ENCODE results near the gene LMX1B.

The LMX1B gene

DNA sequence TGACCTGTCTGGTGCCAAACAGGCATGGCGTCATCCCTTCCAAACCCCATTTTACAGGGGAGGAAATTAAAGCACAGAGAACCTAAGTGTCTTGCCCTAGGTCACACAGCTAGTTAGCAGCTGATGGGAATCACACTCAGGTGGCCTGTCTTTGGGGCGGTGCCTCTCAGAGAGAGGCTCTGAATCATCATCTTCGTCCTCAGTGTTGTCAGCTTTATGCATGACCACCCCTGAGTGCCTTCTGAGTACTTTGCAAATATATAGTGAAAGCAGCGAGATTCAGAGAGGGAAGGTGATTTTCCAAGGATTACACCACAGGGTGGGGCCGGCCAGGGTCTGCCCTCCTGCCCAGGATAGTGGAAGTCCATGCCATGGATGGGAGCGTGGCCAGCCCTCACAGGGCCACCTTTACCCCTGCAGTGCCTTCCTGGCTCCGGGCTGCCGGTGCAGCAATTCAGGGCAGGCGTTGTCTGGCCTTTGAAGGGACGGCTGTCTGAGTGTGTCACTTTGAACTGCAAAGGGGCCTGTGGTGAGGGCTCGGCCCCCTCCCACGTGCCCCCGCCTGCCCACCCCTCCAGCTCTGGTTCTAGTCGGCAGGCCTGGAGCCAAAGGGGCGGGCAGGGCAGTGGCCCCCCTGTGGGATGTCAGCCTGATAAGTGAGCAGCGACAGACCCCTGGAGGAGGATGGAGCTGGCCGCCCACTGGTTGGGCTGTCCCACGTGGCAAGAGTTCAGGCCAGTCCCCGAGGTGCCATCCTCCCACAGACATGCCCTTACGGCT is 16.9 kb downstream of the LMX1B start:
- DNase-seq (ENCODE audit: low read depth in 4 of 4, low spot score in 1 of 4), result no peak

DNA sequence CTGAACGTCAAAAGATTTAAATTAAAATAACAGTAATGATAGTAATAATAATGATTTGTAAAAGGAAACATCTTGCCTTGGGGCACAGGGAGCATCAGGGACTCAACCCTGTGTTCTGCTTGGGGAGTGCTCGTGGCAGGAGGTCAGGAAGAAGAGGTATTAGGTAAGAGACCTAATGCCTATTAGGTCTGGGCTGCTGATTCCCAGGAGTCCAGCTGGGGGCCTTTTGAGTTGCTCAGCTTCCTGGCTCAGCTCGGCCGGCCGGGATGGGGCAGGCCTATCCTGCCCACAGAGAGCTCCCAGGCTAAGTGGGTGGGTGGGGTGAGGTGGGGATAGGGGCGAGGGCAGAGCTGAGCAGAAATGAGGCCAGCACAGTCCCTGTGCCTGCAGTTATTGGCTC is 17.5 kb downstream of the LMX1B start:
- no peak for DNase-seq (ENCODE audit: low read depth in 4 of 4, low spot score in 1 of 4)

DNA sequence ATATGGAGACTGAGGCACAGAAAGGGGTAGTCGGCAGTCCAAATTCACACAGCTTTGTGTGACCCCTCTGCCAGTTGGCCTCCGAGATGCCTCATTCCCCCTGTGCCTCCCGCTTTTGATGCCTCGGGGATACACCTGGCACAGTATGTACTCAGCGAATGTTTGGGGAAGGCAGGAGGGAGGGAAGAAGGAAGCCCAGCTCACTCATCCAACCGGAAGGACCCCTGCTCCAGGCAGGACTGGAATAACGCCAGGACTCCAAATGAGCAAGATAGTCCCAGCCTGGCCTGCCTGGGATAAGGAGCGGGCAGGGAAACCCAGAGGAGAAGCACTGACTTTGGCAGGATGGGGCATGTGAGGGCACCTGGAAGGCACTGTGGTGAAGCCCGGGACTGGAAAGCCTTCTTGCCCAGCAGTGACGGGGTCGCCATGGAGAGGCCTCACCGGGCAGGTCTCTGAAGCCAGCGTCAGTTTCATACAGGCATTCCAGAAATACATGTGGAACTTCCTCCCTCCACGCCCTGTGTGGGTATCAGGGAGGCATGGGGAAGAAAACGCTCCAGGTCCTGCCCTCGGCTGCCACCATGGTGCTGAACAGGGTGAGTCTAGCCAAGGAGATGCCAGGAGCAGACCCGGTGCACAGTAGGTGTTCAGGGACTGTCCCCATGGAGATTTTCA is 20.3 kb downstream of the LMX1B start:
- no peak for DNase-seq (ENCODE audit: low read depth in 4 of 4, low spot score in 1 of 4)

DNA sequence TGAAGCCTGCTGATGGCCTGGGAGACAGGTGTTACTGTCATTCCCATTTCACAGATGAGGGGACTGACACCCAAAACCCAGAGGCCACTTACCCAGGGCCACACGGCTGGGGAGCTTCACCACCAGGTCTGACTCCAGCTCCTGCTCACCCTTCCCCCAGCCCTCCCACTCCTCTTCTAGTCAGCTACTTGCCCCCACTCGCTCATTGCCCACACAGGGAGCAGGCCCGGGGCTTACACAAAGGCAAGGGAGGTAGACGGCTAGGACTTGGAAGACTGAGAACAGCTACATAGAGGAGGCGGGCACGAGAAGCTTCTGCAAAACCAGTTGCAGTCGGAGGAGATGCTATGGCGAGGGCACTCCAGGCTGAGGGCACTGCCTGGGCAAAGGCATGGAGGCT is 21.3 kb downstream of the LMX1B start:
- DNase-seq (ENCODE audit: low read depth in 4 of 4, low spot score in 1 of 4), result no peak

DNA sequence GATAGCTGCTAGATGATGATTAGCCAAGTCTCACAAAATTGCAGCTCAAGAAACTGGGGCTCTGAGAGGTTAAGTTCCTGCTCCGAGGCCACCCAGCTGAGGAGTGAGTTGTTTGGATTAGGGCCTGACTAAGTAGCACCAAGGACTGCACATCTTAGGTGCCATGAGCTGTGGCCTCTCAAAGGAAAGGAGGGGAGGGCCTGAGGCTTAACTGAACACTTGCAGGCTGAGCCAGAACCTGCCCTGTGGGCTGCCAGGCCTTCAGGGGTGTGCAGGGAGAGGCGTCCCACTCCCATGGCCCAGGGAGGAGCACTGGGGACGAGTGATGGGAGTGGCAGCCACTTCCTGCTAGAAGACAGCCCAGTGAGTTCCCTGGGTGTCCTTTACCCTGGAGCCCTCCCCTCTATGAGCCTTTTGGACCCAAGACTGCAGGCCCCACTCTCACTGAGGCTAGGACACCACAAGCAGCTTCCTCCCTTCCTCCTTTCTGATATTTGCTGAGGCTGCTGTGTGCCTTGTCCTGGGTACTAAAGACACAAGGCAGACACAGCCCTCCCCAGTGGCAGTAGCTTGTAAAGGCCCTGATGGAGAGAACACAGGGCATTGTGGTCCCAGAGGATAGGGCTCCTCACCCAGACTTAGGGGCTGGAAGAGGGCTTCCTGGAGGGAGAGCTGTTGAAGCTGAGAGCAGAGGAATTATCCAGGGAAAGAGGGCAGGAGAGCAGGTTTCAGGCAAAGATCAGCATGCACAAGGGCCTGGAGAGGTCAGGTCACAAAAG is 22.1 kb downstream of the LMX1B start:
- no peak for DNase-seq (ENCODE audit: low read depth in 4 of 4, low spot score in 1 of 4)

DNA sequence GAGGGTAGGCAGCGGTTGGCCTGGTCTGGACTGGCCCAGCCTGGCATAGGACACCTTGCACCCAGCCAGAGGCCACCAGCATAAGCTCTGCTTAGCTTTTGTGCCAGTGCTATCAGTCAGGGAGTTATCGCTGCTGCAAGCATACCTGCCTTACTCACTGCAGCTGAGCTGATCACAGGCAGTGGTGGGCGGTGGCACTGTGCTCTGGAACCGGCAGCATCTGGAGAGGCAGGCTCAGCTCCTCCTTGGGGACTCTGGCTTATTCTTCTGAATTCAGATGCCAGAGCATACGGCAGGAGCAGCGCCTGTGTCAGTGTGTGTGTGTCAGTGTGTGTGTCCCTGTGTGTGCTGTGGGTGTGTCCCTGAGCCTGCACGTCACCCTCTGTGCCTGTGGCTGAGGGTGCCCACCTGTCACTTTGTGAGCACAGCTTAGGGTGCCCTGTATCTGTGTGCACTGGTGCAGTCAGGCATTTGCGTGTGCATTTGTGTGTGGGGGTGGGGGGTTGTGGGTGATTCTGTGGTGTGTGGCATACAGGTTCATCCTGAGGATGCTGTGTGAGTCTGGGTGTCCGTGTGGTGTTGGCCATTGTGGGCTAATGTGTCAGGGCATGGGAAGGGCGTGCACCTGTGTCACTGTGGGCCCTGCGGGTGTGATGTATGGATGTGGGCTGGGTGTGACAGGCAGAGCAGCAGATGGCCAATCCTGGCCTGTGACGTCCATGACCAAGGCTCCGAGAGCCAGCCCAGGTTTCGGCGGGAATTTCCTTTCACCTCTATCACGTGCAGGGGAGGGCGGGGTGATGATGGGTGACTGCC is 23.5 kb downstream of the LMX1B start:
- no peak for DNase-seq (ENCODE audit: low read depth in 4 of 4, low spot score in 1 of 4)

DNA sequence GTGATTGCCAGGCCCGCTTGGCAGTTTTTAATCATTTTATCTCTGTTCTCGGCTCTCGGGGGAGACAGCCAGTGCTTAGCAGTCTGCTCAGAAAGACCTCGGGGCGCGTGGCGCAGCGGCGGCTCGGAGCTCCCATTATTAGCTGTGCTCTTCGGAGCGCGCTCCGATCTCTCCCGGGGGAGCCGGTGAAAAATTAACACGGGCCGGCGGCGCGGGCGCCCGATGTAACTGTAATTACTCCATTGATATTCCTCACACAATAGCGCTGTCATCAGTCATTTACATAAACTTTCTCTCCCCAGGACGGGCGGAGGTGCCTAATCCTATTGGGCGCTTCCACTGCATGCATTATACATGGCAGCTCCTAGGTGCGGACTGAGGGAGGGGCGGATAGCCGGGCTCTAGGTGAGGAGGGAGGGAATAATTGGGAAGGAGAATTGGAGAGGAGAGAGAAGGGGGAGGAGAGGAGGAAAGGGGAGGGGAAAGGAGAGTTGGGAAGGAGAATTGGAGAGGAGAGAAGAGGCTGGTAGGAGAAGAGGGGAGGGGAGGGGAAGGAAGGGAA is 24.9 kb downstream of the LMX1B start:
- DNase-seq (ENCODE audit: low read depth in 4 of 4, low spot score in 1 of 4), result no peak

DNA sequence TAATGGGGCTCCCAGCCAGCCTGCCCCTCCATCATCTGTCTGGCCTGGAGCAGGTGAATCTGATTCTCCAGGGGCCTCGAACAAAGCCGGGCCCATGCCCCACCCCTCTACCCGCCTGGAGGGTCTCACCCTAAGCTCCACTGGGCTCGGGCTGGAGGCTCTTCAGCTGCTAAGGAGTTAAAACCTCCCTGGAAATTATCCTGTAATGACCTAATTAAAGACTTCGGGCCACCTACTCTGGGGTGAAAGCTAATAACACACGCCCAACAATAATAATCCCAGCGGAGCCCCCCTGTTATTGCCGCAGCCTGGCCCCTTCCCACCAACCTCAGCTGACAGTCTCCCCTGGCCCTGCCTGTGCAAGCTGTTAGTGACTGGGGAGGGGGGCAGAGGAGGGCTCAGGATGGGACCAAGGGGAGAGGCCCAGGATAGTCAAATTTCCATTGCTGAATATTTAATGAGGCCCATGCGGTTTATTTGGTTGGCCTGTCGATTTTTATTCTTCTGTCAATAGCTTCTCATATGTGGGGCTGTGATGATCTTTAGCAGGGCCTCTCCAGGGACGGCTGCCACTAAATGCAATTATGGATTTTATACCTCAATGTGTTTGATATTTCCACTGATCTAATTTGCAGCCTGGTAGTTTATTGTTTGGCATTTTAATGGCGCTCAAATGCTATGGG is 25.7 kb downstream of the LMX1B start:
- DNase-seq (ENCODE audit: low read depth in 4 of 4, low spot score in 1 of 4), result no peak

DNA sequence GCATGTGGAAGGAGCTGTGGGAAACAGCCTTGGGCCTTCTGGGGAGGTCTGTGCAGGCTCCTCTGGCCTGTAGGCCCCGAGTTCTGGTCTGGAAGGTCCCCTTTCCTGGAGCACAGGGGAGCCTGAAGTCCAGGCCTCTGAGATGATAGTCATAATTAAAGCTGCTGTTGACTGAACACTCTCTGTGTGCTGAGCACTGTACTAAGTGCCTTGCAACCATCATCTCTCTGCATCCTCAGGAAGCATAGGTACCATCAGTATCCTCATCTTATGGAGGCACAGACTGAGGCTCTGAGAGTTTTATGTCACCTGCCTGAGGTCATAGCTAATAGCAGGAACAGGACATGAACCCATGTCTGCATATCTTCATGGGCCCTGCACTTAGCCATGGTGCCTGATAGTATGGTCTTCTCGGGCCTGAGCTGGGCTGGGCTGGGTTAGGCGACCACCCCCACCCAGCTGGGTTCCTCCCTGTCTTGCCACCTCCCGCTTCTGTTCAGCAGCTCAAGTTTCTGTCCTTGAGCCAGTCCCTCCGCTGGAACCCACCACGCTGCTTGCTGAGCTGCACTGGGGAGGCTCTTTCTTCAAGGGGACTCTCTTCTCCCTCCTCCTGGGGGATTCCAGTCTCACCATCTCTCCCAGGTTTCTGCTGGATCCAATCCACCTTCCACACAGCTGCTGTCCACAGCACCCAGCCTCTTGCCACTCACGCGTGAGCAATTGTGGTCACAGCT is 27.6 kb downstream of the LMX1B start:
- no peak for DNase-seq (ENCODE audit: low read depth in 4 of 4, low spot score in 1 of 4)

DNA sequence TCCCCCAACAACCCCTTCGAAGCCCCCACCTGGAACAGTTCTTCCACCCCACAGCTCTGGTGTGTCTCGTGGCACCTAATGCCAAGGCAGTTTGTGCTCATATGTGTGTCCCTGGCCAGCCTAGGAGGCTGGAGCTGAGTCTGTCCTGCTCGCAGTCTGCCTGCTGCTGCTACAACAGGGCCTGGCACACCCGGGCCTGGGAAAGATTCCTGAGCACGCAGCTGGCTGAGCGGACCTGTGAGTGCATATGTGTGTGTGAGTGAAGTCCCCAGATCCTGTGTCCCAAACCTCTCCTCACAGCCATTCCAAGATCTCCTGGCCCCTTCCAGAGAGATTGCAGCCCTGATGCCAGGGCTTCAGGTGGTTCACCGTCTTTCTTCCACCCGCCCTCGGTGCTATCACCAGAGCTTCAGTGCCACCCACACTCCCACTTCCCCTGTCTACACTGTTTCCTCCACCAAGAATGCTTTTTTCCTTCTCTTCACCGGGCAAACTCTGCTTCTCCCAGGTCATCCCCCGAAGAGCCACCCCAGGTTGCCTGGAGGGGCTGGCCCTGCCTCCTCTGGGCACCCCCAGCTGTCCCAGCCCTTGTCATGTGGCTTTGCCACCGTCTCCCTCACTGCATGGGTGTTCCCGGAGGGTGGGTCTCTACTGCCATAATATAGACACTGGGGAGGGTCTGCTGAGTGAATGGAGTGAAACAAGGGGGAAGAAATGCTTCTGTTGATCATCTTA is 28.4 kb downstream of the LMX1B start:
- no peak for DNase-seq (ENCODE audit: low read depth in 4 of 4, low spot score in 1 of 4)

DNA sequence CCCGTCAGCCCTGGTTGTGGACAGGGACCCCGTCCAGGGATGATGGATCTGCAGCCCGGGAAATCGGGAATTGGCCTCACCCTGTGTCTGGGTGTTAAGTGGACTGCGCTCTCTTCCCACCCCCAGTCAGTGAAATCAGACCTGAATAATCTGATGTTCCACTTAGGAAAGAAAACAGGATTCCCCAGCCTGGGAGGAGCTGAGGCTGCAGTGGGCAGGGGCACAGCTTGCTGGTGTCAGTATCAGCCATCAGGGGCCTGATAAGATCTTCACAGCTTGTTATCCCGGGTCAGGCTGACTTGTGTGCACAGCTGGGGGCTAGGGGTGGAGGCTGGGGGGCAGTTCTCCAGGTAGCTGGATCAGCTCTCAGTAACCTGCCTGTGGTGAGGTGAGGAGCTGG is 29.1 kb downstream of the LMX1B start:
- DNase-seq (ENCODE audit: low read depth in 4 of 4, low spot score in 1 of 4), result no peak

DNA sequence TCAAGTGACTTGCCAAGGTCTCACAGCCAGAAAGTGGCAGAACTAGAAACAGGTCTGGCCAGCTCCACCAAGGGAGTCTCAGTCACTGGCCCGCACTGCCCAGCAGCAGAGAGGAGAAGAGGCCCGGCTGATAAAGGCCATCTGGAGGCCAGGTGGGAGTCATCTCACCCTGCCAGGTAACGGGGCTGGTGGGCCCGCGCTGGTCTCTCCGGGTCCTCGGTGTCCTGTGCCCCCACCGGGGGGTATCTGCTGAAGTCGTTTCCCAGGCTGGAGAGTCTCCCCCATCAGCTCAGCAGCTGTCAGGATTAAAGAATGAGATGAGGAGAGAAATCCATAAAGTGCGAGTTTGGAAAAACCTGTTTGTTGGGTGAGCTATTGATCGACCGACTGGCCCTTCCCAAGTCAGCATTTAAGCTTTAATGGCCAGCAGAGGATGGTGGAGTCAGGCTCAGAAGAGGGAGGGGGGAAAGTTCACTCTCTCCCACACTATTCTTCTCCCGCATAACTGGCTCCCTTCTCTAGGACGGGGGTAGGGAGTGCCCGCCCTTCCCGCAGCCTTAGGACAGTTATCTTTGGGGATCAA is 30.3 kb downstream of the LMX1B start:
- no peak for DNase-seq (ENCODE audit: low read depth in 4 of 4, low spot score in 1 of 4)

DNA sequence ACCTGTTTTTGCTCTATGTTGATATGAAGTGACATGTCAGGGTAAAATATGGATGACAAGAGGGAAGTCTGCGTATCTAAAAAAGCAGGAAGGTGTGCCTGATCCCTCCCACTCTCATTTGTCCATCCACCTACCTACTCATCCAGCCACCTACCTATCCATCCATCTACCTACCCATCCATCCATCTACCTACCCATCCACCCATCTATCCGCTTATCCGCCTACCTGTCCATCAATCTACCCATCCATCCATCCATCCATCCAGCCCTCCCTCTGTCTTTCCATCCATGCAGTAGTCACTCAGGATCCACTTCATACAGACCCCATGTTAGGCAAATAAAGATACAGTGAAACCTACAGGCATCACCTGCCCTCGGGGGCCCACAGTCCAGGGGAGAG is 32.4 kb downstream of the LMX1B start:
- no peak for DNase-seq (ENCODE audit: low read depth in 4 of 4, low spot score in 1 of 4)

DNA sequence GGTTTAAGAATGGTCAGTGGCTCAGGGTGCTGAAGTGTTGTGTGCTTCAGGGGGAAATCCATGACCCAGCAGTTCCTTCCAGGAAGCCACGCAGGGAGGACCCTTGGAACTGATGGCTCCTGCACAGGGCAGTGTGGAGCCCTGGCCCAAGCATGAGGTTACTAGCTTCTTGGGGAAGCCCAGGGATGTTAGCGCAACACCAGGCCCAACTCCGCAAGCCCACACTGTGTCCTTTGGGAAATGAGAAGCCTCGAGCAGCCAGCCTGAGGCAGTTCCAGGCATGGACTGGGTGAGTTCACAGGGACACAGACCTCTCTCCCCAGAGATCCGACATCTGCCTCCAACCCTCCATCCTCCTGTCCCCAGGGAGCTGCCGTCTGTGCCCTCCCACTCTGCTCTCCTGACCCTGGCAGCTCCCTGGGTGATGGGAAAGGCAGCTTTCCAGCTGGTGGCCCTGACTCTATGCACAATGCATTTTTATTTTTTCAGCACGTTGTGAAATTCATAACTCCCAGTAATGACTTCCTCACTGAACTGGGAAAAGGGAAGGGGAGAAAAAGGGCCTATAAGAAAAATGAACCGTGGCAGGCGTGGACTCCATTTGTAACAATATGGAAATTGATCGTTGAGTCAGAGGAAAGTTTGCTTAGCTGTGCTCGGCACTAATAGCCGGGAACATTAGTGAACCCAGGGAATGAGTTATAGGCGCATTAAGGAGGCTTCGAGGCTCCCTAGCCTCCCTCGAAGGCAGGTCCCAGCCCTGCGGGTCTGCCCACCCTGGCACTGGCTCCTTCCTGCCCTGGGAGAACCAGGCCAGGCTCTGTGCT is 34.1 kb downstream of the LMX1B start:
- DNase-seq (ENCODE audit: low read depth in 4 of 4, low spot score in 1 of 4), result no peak

DNA sequence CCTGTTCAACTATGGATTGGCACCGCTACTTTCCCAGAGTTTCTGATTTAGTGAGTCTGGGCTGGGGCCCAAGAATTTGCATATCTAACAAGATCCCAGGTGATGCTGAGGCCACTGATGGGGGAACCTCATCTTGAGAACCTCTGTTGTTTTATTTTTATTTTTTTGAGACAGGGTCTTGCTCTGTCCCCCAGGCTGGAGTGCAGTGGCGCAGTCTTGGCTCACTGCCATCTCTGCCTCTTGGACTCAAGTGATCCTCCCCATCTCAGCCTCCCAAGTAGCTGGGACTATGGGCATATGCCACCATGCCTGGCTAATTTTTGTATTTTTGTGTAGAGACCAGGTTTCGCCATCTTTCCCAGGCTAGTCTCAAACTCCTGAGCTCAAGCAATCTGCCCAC is 35.7 kb downstream of the LMX1B start:
- no peak for DNase-seq (ENCODE audit: low read depth in 4 of 4, low spot score in 1 of 4)

DNA sequence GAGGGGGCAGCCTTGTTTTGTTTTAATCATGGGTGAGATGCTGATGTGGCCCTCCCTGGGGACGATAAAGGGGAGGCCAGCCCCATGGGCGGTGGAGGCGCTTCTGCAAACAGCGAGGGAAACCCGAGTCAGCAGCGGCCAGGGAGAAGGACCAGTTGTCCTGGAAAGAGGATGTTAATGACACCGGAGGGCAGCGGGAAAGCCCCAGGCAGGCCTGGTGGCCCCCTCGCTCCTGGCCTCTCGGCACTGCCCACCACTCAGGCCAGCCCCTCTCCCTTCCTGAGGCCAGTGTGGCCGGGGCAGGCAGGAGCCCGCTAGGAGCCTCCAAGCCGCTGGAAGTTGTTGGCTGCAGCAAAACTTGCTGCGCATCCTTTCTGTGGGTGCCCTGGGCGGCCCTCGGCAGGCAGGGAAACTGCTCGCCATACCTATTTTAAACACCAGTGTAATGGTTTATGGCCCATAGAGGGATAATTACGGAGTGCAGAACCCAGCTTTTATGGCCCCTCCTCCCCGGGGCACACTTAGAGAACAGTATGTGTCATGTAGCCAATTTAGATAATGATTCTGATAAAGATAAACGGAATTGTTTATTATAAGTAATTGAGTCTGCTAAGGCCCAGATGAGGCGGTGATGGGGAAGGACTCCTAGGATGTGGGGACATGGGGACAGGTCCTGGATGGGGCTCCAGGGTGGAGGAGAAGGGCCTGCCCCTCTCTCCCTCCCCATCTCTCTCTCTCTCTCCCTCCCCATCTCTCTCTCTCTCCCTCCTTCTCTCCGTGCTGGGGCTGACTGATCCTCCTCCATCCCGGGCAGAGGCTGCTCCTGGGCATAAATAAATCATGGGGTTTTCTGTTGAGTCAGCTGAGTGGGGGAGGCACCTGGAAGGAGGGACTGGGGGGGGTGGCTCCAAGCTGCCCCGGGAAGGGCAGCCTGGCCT is 36.9 kb downstream of the LMX1B start:
- no peak for DNase-seq (ENCODE audit: low read depth in 4 of 4, low spot score in 1 of 4)

DNA sequence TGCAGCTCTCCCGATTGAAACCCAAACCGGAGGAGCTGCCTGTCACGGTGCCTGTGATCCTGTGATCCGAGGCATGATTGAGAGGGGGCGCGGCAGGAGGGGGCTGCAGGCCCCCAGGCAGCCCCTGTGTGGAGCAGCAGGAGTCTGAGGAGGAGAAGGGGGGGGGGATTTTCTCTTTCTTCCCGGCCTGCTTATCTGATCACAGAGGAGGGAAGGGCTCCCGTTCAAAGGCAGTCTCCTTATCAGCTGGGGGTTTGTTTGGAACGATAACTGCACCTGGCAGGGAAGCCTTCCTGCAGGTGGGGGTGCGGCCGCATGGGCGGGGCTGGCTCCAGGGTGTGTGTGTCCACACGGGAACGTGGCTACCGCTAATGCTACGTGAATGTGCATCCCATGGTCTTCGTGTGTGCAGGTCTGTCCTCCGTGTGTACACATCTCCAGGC is 38.4 kb downstream of the LMX1B start:
- no peak for DNase-seq (ENCODE audit: low read depth in 4 of 4, low spot score in 1 of 4)

All from stimulated activated CD4-positive, alpha-beta T cell treated with anti-CD3 and anti-CD28 coated beads, Interleukin-1b, Interleukin-23, amount 100 ng/mL, for 24 hours (primary cell).